Breast epithelium (tissue), 3 donors: ENCODE data around the gene KLHDC3.

Experiments used
- POLR2A ChIP-seq: fragments of 450-650 bp; IDR thresholded peaks from one replicate; pipeline ENCODE4 v1.6.1; 2016; ENCODE audit warnings: antibody characterized with exemption, mild to moderate bottlenecking, moderate library complexity
- POLR2AphosphoS5 ChIP-seq, 3 donors: sonication (generic); formaldehyde crosslinking; IDR thresholded peaks; one replicate each; pipeline ENCODE4 v1.6.1; 2017; ENCODE audit warnings: antibody characterized with exemption in 3 of 3
- TF ChIP-seq, protein P1 (sequence below), 3 donors: fragments of 450-650 bp; IDR thresholded peaks; one replicate each; pipeline ENCODE4 v1.5.1; 2016 to 2017; ENCODE audit warnings: antibody characterized with exemption in 3 of 3, mild to moderate bottlenecking in 3 of 3, moderate library complexity in 3 of 3

DNA sequence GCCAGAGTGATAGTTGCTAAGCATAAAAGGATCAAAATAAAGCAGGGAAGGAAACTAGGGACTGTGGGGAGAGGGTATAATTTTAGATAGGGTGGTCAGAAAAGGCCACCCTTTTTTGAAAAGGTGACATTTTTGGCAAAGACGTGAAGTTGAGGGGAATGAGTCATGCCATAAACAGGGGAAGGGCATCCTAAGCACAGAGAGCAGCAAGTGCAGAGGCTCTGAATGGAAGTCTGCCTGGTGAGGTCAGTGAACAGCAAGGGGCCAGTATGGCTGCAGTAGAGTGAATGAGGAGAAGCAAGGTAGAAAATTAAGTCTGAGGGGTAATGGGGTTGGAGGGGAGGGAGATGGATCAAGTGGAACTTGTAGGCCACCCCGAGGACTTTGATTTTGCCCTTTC lies 47.8 kb downstream of the KLHDC3 start:
- TF ChIP-seq POLR2A (no peak), POLR2AphosphoS5 (IDR thresholded peaks at IDR 0.05) (no peak)
- TF ChIP-seq, protein P1, sequence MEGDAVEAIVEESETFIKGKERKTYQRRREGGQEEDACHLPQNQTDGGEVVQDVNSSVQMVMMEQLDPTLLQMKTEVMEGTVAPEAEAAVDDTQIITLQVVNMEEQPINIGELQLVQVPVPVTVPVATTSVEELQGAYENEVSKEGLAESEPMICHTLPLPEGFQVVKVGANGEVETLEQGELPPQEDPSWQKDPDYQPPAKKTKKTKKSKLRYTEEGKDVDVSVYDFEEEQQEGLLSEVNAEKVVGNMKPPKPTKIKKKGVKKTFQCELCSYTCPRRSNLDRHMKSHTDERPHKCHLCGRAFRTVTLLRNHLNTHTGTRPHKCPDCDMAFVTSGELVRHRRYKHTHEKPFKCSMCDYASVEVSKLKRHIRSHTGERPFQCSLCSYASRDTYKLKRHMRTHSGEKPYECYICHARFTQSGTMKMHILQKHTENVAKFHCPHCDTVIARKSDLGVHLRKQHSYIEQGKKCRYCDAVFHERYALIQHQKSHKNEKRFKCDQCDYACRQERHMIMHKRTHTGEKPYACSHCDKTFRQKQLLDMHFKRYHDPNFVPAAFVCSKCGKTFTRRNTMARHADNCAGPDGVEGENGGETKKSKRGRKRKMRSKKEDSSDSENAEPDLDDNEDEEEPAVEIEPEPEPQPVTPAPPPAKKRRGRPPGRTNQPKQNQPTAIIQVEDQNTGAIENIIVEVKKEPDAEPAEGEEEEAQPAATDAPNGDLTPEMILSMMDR (IDR thresholded peaks at IDR 0.05), result no peak
